Brain pericyte (primary cell): ENCODE data around the gene SYNJ1.

Source experiments
- DNase-seq: peaks from one replicate; pipeline ENCODE4 v3.0.0-alpha.2; 2012; ENCODE audit warnings: low read depth, low spot score

The SYNJ1 gene

GRCh38 chr21:32581732-32582131, 146.1 kb downstream of the SYNJ1 start:
- no peak for DNase-seq

GRCh38 chr21:32580949-32581348, 146.9 kb downstream of the SYNJ1 start:
- DNase-seq, result no peak
